Subcutaneous adipose tissue (tissue), 4 donors: ENCODE measurements around the gene OTUB1. TPM values are rescaled to one million over a fixed set of nuclear protein-coding genes. Genes with fewer than 3 reads are reported as not detected.

Source experiments
- total RNA-seq, 4 donors: library from RNA; depleted of rRNA; stranded (reverse); fragments of >200 nt; gene quantifications; one replicate each; pipeline ENCODE4 v1.1.0, GENCODE V29; 2016
- TF ChIP-seq, protein P1 (sequence below): fragments of 450-650 bp; IDR thresholded peaks from one replicate; pipeline ENCODE4 v1.5.1; 2016; ENCODE audit warnings: low read depth, mild to moderate bottlenecking, control low read depth, antibody characterized with exemption, moderate library complexity

OTUB1 gene
- total RNA-seq, 4 donors from 2014 or later: 41.6 to 49.1 (median 44.4) TPM

DNA sequence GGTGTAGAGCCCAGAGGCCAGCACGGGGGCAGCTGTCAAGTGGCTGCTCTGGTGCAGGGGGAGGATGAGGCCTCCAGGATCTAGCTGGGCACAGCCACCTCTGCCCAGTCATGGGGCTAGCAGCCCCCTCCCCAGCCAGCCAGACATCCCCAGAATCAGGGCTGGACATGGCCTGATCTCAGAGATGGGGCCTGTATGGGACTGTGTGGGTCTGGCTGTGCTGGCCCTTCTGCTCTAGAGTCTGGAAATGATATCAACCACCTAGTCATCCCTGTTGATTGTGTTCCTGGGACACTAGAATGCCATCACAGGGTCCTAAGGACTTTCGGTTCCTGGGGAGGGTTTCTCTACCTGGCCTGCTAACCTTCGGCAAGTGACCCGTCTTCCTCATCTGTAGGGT, 52.3 kb downstream of the OTUB1 start:
- TF ChIP-seq, protein P1, sequence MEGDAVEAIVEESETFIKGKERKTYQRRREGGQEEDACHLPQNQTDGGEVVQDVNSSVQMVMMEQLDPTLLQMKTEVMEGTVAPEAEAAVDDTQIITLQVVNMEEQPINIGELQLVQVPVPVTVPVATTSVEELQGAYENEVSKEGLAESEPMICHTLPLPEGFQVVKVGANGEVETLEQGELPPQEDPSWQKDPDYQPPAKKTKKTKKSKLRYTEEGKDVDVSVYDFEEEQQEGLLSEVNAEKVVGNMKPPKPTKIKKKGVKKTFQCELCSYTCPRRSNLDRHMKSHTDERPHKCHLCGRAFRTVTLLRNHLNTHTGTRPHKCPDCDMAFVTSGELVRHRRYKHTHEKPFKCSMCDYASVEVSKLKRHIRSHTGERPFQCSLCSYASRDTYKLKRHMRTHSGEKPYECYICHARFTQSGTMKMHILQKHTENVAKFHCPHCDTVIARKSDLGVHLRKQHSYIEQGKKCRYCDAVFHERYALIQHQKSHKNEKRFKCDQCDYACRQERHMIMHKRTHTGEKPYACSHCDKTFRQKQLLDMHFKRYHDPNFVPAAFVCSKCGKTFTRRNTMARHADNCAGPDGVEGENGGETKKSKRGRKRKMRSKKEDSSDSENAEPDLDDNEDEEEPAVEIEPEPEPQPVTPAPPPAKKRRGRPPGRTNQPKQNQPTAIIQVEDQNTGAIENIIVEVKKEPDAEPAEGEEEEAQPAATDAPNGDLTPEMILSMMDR: no peak

DNA sequence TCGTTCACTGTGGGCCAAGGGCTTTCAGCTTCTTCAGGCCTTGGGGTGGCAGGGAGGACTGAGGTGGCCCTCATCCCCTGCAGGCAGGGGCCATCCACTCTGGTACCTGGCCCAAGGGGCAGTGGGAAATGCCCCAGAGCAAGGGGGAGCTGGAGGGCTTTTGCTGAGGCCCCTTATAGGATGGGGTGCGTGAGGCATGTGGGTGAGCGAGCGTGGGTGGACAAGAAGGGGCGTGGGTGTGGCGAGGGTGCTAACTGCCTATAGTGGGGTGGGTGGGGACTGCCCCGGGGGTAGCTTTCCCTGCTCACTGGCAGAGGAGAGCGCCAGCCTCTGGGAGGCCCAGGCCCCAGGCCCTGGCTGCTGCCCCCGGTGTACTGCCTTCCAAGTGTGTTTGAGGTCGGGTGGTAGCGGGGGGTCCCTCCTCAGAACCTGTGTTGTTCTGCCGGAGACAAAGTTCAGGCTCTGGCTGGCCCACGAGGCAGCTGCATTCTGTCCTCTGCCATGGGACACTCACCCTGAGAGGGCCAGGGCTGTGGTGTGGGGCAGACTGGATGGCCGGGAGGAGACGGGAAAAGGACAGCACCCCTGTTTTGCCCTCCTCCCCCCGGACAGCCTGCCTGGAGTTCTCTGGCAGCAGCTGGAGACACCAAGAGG, 52.9 kb downstream of the OTUB1 start:
- TF ChIP-seq, protein P1: no peak

DNA sequence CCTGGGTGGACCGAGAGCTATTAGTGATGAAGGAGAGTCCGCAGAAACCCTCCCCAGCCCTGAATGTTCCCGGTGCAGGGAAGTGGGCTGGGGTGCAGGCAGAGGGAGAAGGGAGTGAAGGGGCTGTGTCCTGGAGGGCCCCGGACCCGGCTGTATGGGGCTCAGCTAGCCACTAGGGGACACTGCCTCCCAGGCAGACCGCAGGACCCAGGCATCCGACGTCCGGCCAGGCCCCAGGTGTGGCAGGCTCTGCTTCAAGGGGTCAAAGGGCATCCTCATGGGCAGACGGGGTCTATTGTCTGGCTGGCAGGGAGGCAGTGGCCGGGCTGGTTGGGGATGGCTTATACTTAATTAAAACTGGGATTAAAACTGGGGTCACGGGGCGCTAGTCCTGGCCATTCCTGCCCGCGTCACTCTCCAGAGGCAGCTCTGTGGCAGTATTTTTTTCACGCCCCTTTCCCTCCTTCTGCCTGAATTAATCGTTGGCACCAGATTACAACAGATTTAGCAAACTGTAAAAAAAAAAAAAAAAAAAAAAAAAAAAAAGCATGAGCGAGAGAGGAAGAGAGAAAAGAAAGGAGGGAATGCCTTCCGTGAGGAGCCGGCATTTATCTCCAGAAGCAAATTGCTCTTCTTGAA, 54.6 kb downstream of the OTUB1 start:
- TF ChIP-seq, protein P1: no peak

DNA sequence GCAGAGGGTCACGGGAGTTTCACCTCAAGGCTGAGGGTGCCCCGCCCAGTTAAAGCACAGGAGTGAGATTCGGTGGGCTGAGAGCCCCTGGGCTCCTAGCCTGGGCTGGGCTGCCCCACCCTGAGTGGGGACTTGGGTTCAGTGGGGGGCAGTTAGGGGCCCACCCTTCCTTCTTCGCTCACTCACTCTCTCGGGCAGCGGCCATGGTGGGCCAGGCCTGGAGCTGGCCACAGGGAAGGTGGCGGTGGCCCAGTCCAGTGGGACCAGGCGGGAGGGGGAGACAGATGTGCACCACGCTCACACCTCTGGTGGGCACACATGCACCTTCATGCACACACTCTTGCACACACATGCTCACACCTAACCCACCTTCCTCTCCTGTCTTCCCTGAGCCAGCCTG, 55.6 kb downstream of the OTUB1 start:
- TF ChIP-seq, protein P1: no peak

DNA sequence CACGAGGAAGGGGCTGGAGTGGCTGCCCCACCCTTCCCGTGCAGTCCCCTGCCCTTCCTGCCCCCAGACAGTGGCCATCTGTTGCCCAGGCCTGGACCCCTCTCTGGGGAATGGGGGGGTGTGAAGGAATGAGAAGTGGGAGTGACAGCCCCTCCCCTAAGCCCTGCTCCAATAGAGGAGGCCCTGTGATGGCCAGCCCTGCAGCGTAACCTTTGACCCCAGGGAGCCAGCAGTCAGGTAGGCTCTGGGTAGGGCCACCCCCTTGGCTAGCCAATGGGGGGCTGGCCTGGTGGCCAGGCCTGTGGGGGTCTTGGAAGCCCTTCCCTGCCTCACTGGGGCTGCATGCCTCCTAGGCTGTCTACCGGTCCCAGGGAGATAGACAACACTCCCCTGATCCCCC, 56.1 kb downstream of the OTUB1 start:
- TF ChIP-seq, protein P1: no peak

DNA sequence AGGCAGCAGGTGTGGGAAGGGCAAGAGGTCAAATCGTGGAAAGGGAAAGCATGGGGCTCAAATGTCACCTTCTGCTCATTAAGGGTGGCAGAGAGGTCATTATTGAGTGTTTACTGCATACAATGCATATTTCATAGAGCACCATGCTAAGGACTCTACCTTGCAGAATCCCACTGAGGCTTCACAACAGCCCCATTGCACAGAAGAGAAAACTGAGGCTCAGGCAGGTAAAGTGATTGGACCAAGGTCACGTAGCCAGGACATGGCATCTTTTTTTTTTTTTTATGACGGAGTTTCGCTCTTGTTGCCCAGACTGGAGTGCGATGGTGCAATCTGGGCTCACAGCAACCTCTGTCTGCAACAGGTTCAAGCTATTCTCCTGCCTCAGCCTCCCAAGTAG, 57.3 kb downstream of the OTUB1 start:
- TF ChIP-seq, protein P1: no peak

DNA sequence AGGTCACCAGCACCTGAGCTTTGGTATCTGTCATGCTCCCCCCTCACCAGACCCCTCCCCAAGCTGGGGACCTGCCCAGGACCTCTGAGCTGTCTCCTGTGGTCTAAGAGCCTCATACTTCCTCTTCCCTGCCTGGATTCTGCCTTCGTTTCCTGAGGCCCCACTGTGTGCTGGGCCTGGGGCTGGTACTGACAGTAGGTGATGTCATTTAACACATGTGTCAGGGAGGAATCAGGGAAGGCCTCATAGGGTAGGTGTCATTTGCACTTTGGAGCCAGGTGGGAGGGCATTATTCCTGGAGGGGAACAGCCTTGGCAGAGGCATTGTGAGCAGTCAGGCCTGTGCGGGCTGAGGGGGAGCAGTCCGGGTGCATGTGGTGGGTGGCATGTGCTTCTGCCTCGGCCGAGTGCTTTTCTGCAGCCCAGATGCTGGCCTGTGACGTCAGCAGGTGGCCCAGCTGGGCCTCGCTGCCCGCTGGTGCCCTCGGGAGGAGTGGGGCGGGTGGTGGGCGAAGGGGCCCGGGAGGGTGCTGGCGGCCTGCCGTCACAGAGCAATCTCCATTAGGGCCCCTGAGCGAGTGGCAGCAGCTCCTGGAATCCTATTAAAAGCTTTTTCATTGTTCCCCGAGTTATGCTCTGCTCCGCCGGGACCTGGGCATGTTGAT, 58.6 kb downstream of the OTUB1 start:
- TF ChIP-seq, protein P1: no peak
